Cardiac fibroblast (primary cell): ENCODE measurements around the gene PCSK5.

Source experiments
- DNase-seq, 2 donors: peaks; one replicate each; pipeline versions ENCODE4 v3.0.0 to v3.0.0-alpha.2; 2010; ENCODE audit warnings: low read depth in 2 of 2
- H3K4me3 ChIP-seq, 2 donors: replicated peaks in 1 of 2; 1 replicate in 1 of 2; 2 replicates in 1 of 2; pipeline ENCODE4 v1.5.1; 2011; ENCODE audit warnings: low read depth in 2 of 2, low read length in 2 of 2, mild to moderate bottlenecking in 2 of 2, moderate library complexity in 1 of 2
- TF ChIP-seq, protein P1 (sequence below): IDR thresholded peaks from one replicate; pipeline ENCODE4 v1.5.1; 2011; ENCODE audit warnings: low read depth, mild to moderate bottlenecking, low read length, inconsistent platforms

The PCSK5 gene

DNA sequence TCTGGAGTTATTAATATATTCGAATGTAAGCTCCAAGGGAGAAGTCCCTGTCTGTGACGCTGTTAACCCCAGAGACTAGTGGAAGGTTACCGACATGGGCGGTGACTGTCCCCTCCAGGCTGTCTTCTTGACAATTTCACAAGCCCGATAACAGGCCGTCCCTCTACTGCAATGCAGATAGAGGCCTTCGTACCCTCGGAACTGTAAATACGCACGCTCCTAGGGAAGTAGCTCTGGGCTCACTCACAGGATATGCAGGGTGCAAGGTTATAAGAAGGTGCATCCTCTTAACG is 504.4 kb downstream of the PCSK5 start:
- peak in 1 of 2 donors; percentile 44 for DNase-seq
- peak overlapping the region; percentile 68 to 78 for H3K4me3 ChIP-seq
- TF ChIP-seq, protein P1, sequence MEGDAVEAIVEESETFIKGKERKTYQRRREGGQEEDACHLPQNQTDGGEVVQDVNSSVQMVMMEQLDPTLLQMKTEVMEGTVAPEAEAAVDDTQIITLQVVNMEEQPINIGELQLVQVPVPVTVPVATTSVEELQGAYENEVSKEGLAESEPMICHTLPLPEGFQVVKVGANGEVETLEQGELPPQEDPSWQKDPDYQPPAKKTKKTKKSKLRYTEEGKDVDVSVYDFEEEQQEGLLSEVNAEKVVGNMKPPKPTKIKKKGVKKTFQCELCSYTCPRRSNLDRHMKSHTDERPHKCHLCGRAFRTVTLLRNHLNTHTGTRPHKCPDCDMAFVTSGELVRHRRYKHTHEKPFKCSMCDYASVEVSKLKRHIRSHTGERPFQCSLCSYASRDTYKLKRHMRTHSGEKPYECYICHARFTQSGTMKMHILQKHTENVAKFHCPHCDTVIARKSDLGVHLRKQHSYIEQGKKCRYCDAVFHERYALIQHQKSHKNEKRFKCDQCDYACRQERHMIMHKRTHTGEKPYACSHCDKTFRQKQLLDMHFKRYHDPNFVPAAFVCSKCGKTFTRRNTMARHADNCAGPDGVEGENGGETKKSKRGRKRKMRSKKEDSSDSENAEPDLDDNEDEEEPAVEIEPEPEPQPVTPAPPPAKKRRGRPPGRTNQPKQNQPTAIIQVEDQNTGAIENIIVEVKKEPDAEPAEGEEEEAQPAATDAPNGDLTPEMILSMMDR: no peak

DNA sequence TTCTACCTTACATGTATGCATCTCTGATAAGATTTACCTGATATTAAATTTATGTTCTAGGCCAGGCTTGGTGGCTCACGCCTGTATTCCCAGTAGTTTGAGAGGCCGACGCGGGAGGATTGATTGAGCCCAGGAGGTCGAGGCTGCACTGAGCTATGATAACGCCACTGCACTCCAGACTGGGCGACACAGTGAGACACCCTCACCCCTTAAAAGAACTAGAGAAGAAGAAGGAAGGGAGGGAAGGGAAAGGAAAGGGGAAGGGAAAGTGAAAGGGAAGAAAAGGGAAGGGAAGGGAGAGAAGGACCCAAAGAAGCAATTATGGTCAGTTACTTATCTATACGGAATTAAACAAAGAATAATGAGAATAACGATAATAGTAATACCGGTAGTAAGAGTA is 504.9 kb downstream of the PCSK5 start:
- no peak for DNase-seq
- no peak overlapping the region for H3K4me3 ChIP-seq
- TF ChIP-seq, protein P1: no peak

DNA sequence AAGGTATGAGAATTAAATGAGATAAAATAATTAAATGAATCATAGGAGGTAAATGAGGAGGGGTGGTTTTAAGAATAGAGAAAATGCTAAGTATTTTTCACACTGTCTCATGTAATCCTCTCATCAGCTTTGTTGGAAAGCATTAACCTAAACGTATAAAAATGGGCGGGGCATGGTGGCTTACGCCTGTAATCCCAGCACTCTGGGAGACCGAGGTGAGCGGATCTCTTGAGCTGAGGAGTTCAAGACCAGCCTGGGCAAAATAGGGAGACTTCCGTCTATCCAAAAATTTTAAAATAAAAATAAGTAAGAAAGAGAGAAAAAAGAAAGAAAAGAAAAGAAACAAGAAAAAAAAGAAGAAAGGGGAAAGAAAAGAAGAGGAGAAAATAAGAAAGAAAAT is 505.7 kb downstream of the PCSK5 start:
- no peak overlapping the region for H3K4me3 ChIP-seq
- DNase-seq: no peak
- TF ChIP-seq, protein P1: no peak

DNA sequence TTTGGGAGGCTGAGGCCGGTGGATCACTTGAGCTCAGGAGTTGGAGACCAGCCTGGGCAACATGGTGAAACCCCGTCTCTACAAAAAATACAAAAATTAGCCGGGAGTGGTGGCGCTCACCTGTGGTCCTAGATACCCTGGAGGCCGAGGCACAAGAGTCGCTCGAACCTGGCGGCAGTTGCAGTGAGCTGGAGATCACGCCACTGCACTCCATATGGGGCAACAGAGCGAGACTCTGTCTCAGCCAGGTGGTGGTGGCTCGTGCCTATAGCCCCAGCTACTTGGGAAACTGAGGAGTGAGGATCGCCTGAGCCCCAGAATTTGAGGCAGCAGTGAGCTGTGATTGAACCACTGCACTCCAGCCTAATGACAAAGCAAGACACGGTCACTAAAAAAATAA is 506.1 kb downstream of the PCSK5 start:
- no peak overlapping the region for H3K4me3 ChIP-seq
- TF ChIP-seq, protein P1: no peak
- DNase-seq: no peak

DNA sequence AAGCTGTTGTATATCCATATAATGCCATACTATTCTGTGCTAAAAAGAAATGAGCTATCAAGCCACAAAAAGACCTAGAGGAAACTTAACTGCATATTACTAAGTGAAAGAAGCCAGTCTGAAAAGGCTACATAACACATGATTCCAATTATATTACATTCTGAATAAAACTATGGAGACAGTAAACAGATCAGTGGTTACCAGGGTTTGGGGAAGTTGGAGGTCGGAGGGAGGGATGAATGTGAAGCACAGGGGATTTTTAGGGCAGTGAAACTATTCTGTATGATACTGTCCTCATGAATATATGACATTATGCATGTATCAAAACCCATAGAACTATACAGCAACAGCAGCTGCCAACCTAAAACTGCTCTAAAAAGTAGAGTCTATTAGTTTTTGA is 509.4 kb downstream of the PCSK5 start:
- TF ChIP-seq, protein P1: no peak
- no peak for DNase-seq
- no peak overlapping the region for H3K4me3 ChIP-seq

DNA sequence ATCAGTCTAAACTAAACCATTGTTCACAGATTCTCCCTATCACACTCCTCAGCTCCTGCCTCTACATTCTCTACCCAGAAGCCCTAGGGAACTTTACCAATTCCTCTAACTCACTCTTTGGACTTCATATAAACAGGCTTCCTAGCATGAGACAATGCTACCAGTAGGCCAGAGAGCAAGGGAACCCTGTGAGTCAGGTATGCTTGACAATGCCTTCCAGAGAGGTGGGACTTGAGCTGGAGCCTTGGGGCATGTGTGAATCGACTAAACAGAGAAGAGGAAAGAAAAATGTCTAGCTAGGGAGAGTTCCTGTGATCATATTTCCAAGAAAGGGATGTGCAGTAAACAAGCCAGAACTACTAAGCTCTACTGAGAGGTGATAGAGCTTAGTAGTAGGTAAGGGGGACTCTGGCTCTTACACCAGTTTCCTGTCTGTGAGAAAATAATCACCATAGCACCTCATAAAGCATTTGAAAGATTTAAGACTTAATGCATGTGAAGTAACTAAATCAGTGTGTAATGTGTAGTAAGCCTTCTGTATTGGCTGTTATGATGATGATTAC is 510.1 kb downstream of the PCSK5 start:
- TF ChIP-seq, protein P1: no peak
- DNase-seq: peak in 1 of 2 donors; percentile 62
- H3K4me3 ChIP-seq: no peak overlapping the region

DNA sequence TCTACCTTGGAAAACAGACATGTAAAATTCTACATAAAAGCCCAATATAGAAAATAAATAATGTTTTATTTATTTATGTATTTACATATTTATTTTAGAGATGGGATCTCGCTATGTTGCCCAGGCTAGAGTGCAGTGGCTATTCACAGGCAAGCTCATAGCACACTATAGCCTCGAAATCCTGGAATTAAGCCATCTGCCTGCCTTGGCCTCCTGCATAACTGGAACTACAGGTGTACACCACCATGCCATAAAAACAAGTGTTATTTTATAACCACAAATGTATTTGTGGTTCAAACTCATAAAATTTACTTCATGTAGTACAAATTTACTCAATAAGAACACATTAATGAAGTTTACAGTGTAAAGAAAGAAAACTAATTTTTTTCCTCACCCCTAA is 510.7 kb downstream of the PCSK5 start:
- TF ChIP-seq, protein P1: no peak
- no peak for DNase-seq
- no peak overlapping the region for H3K4me3 ChIP-seq
